B cell (primary cell): ENCODE results near the gene POGK. TPM values are rescaled to one million over a fixed set of nuclear protein-coding genes. Genes with fewer than 3 reads are reported as not detected.

Experiments
- ATAC-seq: fragments of 200-7000 bp; cut with Tn5 transposase; one replicate; pipeline ENCODE4 v1.10.0; 2021; ENCODE audit warnings: low read depth, mild to moderate bottlenecking, moderate number of reproducible peaks, moderate library complexity
- CTCF ChIA-PET: fragments of 350-600 bp; sonication (Branson Sonifier 250); formaldehyde crosslinking; loops from one replicate; lab custom pipeline; 2021; ENCODE audit warnings: antibody characterized with exemption, inconsistent platforms; lab: Charles Lee
- POLR2A ChIA-PET: fragments of 350-600 bp; sonication (Branson Sonifier 250); formaldehyde crosslinking; loops from one replicate; lab custom pipeline; 2021; ENCODE audit warnings: antibody characterized with exemption; lab: Charles Lee
- DNase-seq: peaks from one replicate; pipeline ENCODE4 v3.0.0; 2013
- H2AFZ ChIP-seq: 2 replicates; pipeline ENCODE4 v1.6.1; 2012; ENCODE audit warnings: mild to moderate bottlenecking, low read depth, low read length; ENCODE audit not compliant: insufficient read depth, poor library complexity, severe bottlenecking
- H3K27ac ChIP-seq, 2 donors: 1 replicate in 1 of 2; 2 replicates in 1 of 2; pipeline ENCODE4 v1.5.1; 2012 to 2013; ENCODE audit warnings: low read length in 2 of 2, mild to moderate bottlenecking in 2 of 2, moderate library complexity in 1 of 2
- H3K27me3 ChIP-seq, 4 experiments: fragments of 200-600 bp in 1 of 4; sonication (generic) in 1 of 4; replicated peaks in 1 of 4; 1 replicate in 2 of 4; 2 replicates in 2 of 4; pipeline versions ENCODE4 v1.6.1 to v1.7.0; 2013 to 2016; ENCODE audit warnings: low read length in 3 of 4, mild to moderate bottlenecking in 2 of 4, mixed read lengths in 1 of 4, moderate library complexity in 1 of 4; ENCODE audit not compliant: insufficient read depth in 4 of 4, control insufficient read depth in 3 of 4; ENCODE audit errors: control extremely low read depth in 1 of 4
- H3K36me3 ChIP-seq, 2 experiments: replicated peaks in 1 of 2; 1 replicate in 1 of 2; 2 replicates in 1 of 2; pipeline versions ENCODE4 v1.6.1 to v1.7.1; 2013; ENCODE audit warnings: low read length in 1 of 2; ENCODE audit not compliant: insufficient read depth in 2 of 2, control insufficient read depth in 1 of 2; ENCODE audit errors: control extremely low read depth in 1 of 2, extremely low read depth in 1 of 2
- H3K4me1 ChIP-seq, 2 donors: fragments of 200-600 bp in 1 of 2; sonication (generic) in 1 of 2; 1 replicate in 1 of 2; 2 replicates in 1 of 2; pipeline versions ENCODE4 v1.5.1 to v1.6.1; 2013 to 2017; ENCODE audit warnings: low read length in 2 of 2; ENCODE audit not compliant: control insufficient read depth in 2 of 2, insufficient read depth in 2 of 2
- H3K4me2 ChIP-seq: replicated peaks from 2 replicates; pipeline ENCODE3; 2012; ENCODE audit warnings: mild to moderate bottlenecking, low read depth, low read length; ENCODE audit not compliant: poor library complexity, severe bottlenecking
- H3K4me3 ChIP-seq, 5 experiments: fragments of 200-600 bp in 1 of 5; sonication (generic) in 1 of 5; 1 replicate in 3 of 5; 2 replicates in 2 of 5; pipeline versions ENCODE4 v1.5.1 to v1.7.0; 2011 to 2016; ENCODE audit warnings: low read length in 4 of 5, mild to moderate bottlenecking in 4 of 5, low read depth in 2 of 5, control low read depth in 1 of 5, moderate library complexity in 1 of 5; ENCODE audit not compliant: insufficient read depth in 1 of 5; ENCODE audit errors: control extremely low read depth in 1 of 5, extremely low read depth in 1 of 5
- H3K79me2 ChIP-seq: fragments of 200-600 bp; sonication (generic); one replicate; pipeline ENCODE4 v1.6.0; 2016; ENCODE audit warnings: low read length; ENCODE audit not compliant: control insufficient read depth, insufficient read depth
- H3K9ac ChIP-seq: fragments of 200-600 bp; sonication (generic); 2 replicates; pipeline ENCODE4 v1.6.1; 2017; ENCODE audit warnings: mild to moderate bottlenecking, low read length, moderate library complexity
- H3K9me3 ChIP-seq, 3 donors: one replicate each; pipeline versions ENCODE4 v1.6.1 to v1.7.1; 2013; ENCODE audit warnings: low read length in 2 of 3; ENCODE audit not compliant: control insufficient read depth in 2 of 3, insufficient read depth in 1 of 3; ENCODE audit errors: control extremely low read depth in 1 of 3
- H4K20me1 ChIP-seq: 2 replicates; pipeline ENCODE4 v1.6.0; 2012; ENCODE audit warnings: mild to moderate bottlenecking, low read length; ENCODE audit not compliant: insufficient read depth, control insufficient read depth, poor library complexity, severe bottlenecking
- H3K27ac Mint-ChIP-seq: one replicate; pipeline ENCODE4 v1.8.0; 2021; ENCODE audit warnings: mixed read lengths
- H3K27me3 Mint-ChIP-seq: one replicate; pipeline ENCODE4 v1.8.0; 2021; ENCODE audit warnings: mixed read lengths
- H3K4me1 Mint-ChIP-seq: one replicate; pipeline ENCODE4 v1.8.0; 2021; ENCODE audit warnings: mixed read lengths
- H3K4me3 Mint-ChIP-seq: one replicate; pipeline ENCODE4 v1.8.0; 2021; ENCODE audit warnings: mixed read lengths
- H3K9me3 Mint-ChIP-seq: one replicate; pipeline ENCODE4 v1.8.0; 2022; ENCODE audit warnings: mixed read lengths; ENCODE audit not compliant: insufficient read depth
- CTCF ChIP-seq: fragments of 200-600 bp; IDR thresholded peaks from one replicate; pipeline ENCODE4 v1.8.0; 2022; ENCODE audit warnings: antibody characterized with exemption, mild to moderate bottlenecking
- EZH2 ChIP-seq: IDR thresholded peaks from 2 replicates; pipeline ENCODE4 v1.6.1; 2012; ENCODE audit warnings: borderline replicate concordance, low read depth, mild to moderate bottlenecking, moderate library complexity, low read length; ENCODE audit not compliant: insufficient read depth, poor library complexity, severe bottlenecking
- WGBS: methylation state at CpG from one replicate; pipeline ENCODE4 v1.1.5; 2013; ENCODE audit warnings: missing lambda C conversion rate; ENCODE audit not compliant: insufficient coverage; 5-methylcytosine and 5-hydroxymethylcytosine counted together
- intact Hi-C: fragments of 100-400 bp; cut with micrococcal nuclease; formaldehyde crosslinking; loops from one replicate; pipeline ENCODE4 v1.10.0; 2022
- polyA plus RNA-seq: library from polyadenylated mRNA; depleted of rRNA; stranded (reverse); fragments of >200 nt; gene quantifications from 2 replicates; pipeline ENCODE4 v1.2.3, GENCODE V29; 2012
- total RNA-seq, 2 donors: library from RNA; stranded (reverse); fragments of 120-200 nt in 1 of 2; gene quantifications; 1 replicate in 1 of 2; 2 replicates in 1 of 2; pipeline versions ENCODE4 v1.2.3 to v1.2.4, GENCODE V29; 2013 to 2022

POGK gene
- total and polyA plus RNA-seq, 2 donors (not counting 1 experiment from before 2014, with no cell fraction given) = 10.4 to 45.0 TPM

- ATAC-seq (no peak), DNase-seq (no peak)
- Histone ChIP-seq H3K4me1 (no peaks in the 10 kb centered on the region), H2AFZ (no peak overlapping the region), H3K9me3 (peaks cover 0 to 12% (median 0%) of the 10 kb centered on the region in 3 donors), H3K9ac (no peak overlapping the region), H3K4me3 (no peak overlapping the region), H4K20me1 (no peaks in the 10 kb centered on the region), H3K79me2 (no peaks in the 10 kb centered on the region), H3K27me3 (peaks cover 0 to 11% (median 1%) of the 10 kb centered on the region in 4 experiments), H3K36me3 (no peaks in the 10 kb centered on the region), H3K27ac (no peak overlapping the region), H3K4me2 (no peak overlapping the region)
- POLR2A ChIA-PET = no interaction called here
- CTCF ChIA-PET = interaction anchor here (1.7 kb wide), 1 partner anchor 26 kb away, joined by 6 read pairs; no protein-coding TSS in a partner anchor
- H3K4me3 Mint-ChIP-seq = no peak overlapping the region
- H3K27ac Mint-ChIP-seq = no peak overlapping the region
- H3K4me1 Mint-ChIP-seq = no peaks in the 10 kb centered on the region
- peaks cover 48% of the 10 kb centered on the region for H3K27me3 Mint-ChIP-seq
- intact Hi-C loops = no loop called here
- no peak for TF ChIP-seq CTCF
- TF ChIP-seq EZH2 = no peak
- H3K9me3 Mint-ChIP-seq = no peaks in the 10 kb centered on the region
- WGBS = 100% methylated on average over 1 of the region's 2 CpGs
Measured at GRCh38 chr1:166813508-166814223, 25.6 kb upstream of the POGK start.

DNA sequence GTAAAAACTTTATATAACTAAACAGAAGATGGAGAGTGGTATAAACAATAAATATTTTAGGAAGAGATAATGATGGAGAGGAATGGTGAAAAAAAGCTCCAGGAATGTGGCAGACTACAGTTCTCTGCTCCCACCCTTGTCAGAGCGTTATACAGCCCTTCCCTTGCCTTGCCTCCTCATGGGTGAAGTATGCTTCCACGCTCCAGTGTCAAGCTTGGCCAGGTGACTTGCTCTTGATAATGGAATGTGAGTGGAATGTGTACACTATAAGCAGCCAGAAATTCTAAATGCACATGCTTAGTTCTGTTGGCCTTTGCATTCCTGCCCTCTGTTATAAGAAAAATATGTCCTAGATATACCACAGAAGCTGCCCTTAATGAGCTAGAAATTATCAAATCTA lies 24.7 kb upstream of the POGK start:
- ChIA-PET CTCF (interaction anchor here (1.7 kb wide), 1 partner anchor 27 kb away, joined by 6 read pairs; no protein-coding TSS in a partner anchor), POLR2A (no interaction called here)
- H3K27me3 ChIP-seq = peaks cover 0 to 11% (median 1%) of the 10 kb centered on the region in 4 experiments
- H3K79me2 ChIP-seq = no peaks in the 10 kb centered on the region
- H3K27ac ChIP-seq = no peak overlapping the region
- DNase-seq = no peak
- Mint-ChIP-seq H3K9me3 (peaks cover 4% of the 10 kb centered on the region), H3K4me1 (no peaks in the 10 kb centered on the region), H3K27me3 (peaks cover 48% of the 10 kb centered on the region), H3K27ac (no peak overlapping the region), H3K4me3 (no peak overlapping the region)
- no peak overlapping the region for H3K9ac ChIP-seq
- H3K4me1 ChIP-seq = no peaks in the 10 kb centered on the region
- no CpG with 5 or more reads among the region's 2 CpGs for WGBS
- no peak overlapping the region for H3K4me2 ChIP-seq
- H3K9me3 ChIP-seq = peaks cover 0 to 15% (median 1%) of the 10 kb centered on the region in 3 donors
- no peak overlapping the region for H3K4me3 ChIP-seq
- H4K20me1 ChIP-seq = no peaks in the 10 kb centered on the region
- TF ChIP-seq EZH2 (no peak), CTCF (no peak)
- no peak overlapping the region for H2AFZ ChIP-seq
- no peak for ATAC-seq
- no peaks in the 10 kb centered on the region for H3K36me3 ChIP-seq
- intact Hi-C loops = no loop called here
